ENCODE measurements around the gene SGIP1.
"Not testable (repeated sequence)": the region's sequence is repeated elsewhere in the genome, so short reads cannot be mapped to it uniquely, and the experiment has no call there.

The SGIP1 gene

GRCh38 chr1:66578841-66579240 is 44.9 kb downstream of the SGIP1 start:
- no peak overlapping the region for H3K4me3 ChIP-seq (ENCODE audit: low read length)
- TF ChIP-seq CTCF (conservative IDR thresholded peaks at IDR 0.05; ENCODE audit: low read depth, low read length), result no peak
- no peak for DNase-seq (ENCODE audit: low read depth)

- no peak for DNase-seq (ENCODE audit: low read depth)
- H3K4me3 ChIP-seq (ENCODE audit: low read length), result no peak overlapping the region
- TF ChIP-seq CTCF (conservative IDR thresholded peaks at IDR 0.05; ENCODE audit: low read depth, low read length), result no peak
These were observed 46.1 kb downstream of the SGIP1 start for GRCh38 chr1:66580081-66580480.

GRCh38 chr1:66583021-66583420 is 49.1 kb downstream of the SGIP1 start:
- no peak for TF ChIP-seq CTCF (conservative IDR thresholded peaks at IDR 0.05; ENCODE audit: low read depth, low read length)
- H3K4me3 ChIP-seq (ENCODE audit: low read length), result no peak overlapping the region
- no peak for DNase-seq (ENCODE audit: low read depth)

- TF ChIP-seq CTCF (conservative IDR thresholded peaks at IDR 0.05; ENCODE audit: low read depth, low read length), result no peak
- H3K4me3 ChIP-seq (ENCODE audit: low read length), result no peak overlapping the region
- DNase-seq (ENCODE audit: low read depth), result no peak
These were observed 51.0 kb downstream of the SGIP1 start for GRCh38 chr1:66585002-66585401.

GRCh38 chr1:66589326-66589725 is 55.4 kb downstream of the SGIP1 start:
- no peak for TF ChIP-seq CTCF (conservative IDR thresholded peaks at IDR 0.05; ENCODE audit: low read depth, low read length)
- no peak overlapping the region for H3K4me3 ChIP-seq (ENCODE audit: low read length)
- DNase-seq (ENCODE audit: low read depth), result no peak

GRCh38 chr1:66592106-66592507 is 58.2 kb downstream of the SGIP1 start:
- not testable (repeated sequence) for DNase-seq (ENCODE audit: low read depth); H3K4me3 ChIP-seq (ENCODE audit: low read length)

GRCh38 chr1:66596191-66596590 is 62.2 kb downstream of the SGIP1 start:
- no peak overlapping the region for H3K4me3 ChIP-seq (ENCODE audit: low read length)
- TF ChIP-seq CTCF (conservative IDR thresholded peaks at IDR 0.05; ENCODE audit: low read depth, low read length), result no peak
- DNase-seq (ENCODE audit: low read depth), result no peak

- TF ChIP-seq CTCF (conservative IDR thresholded peaks at IDR 0.05; ENCODE audit: low read depth, low read length), result no peak
- H3K4me3 ChIP-seq (ENCODE audit: low read length), result no peak overlapping the region
- DNase-seq (ENCODE audit: low read depth), result no peak
These were observed 63.5 kb downstream of the SGIP1 start for GRCh38 chr1:66597500-66597899.

All from retinal pigment epithelial cell (primary cell).